Activated CD4-positive, CD25-positive, alpha-beta regulatory T cell treated with anti-CD3 and anti-CD28 coated beads, Interleukin-2, amount 50 U/mL, for 72 hours (primary cell): Measurements from ENCODE around the gene TSPY3.
"Not testable (repeated sequence)": the region's sequence is repeated elsewhere in the genome, so short reads cannot be mapped to it uniquely, and the experiment has no call there.

Source experiments
- DNase-seq: peaks from one replicate; pipeline ENCODE4 v3.0.0; 2021

Gene TSPY3

GRCh38 chrY:9398121-9398520 lies at the start of gene TSPY3:
TSS of gene TSPY3 (plus strand) at chrY:9398421. CDS start at chrY:9398467, 46 bp downstream.
- not testable (repeated sequence) for DNase-seq

- DNase-seq = not testable (repeated sequence)
Measured at GRCh38 chrY:9357497-9357896, 40.7 kb upstream of the TSPY3 start, which contains the start of gene TSPY8. TSS of gene TSPY8 (plus strand) at chrY:9357797. CDS start at chrY:9357843, 46 bp downstream.

GRCh38 chrY:9396527-9396926 lies 1.7 kb upstream of the TSPY3 start:
- not testable (repeated sequence) for DNase-seq
